Lung (tissue), 12 donors: ENCODE data around the gene FLNC. TPM values are rescaled to one million over a fixed set of nuclear protein-coding genes. Genes with fewer than 3 reads are reported as not detected.

Experiments
- ATAC-seq: fragments of 200-7000 bp; cut with Tn5 transposase; one replicate; pipeline ENCODE4 v1.9.1; 2020; ENCODE audit warnings: moderate number of reproducible peaks; ENCODE audit not compliant: insufficient read depth, low FRiP score
- DNase-seq, 3 donors: peaks; one replicate each; pipeline ENCODE4 v3.0.0-alpha.2; 2013 to 2017
- H3K27ac ChIP-seq, 2 donors: one replicate each; pipeline ENCODE4 v1.5.1; 2013; ENCODE audit warnings: mild to moderate bottlenecking in 2 of 2, moderate library complexity in 2 of 2, control low read depth in 1 of 2, inconsistent platforms in 1 of 2, low read depth in 1 of 2, low read length in 1 of 2
- H3K27me3 ChIP-seq, 3 donors: one replicate each; pipeline ENCODE4 v1.5.1; 2013; ENCODE audit warnings: low read length in 2 of 3; ENCODE audit not compliant: control insufficient read depth in 3 of 3, insufficient read depth in 3 of 3
- H3K36me3 ChIP-seq, 4 donors: one replicate each; pipeline ENCODE4 v1.5.1; 2013; ENCODE audit warnings: low read length in 4 of 4, mild to moderate bottlenecking in 1 of 4, moderate library complexity in 1 of 4; ENCODE audit not compliant: control insufficient read depth in 4 of 4, insufficient read depth in 4 of 4
- H3K4me1 ChIP-seq, 5 donors: one replicate each; pipeline ENCODE4 v1.5.1; 2013; ENCODE audit warnings: low read length in 5 of 5, mild to moderate bottlenecking in 2 of 5, moderate library complexity in 1 of 5; ENCODE audit not compliant: control insufficient read depth in 5 of 5, insufficient read depth in 5 of 5
- H3K4me3 ChIP-seq: one replicate; pipeline ENCODE4 v1.5.1; 2013; ENCODE audit warnings: mild to moderate bottlenecking, control low read depth, moderate library complexity
- H3K9ac ChIP-seq, 2 donors: one replicate each; pipeline ENCODE4 v1.5.1; 2013; ENCODE audit warnings: low read length in 2 of 2, control low read depth in 1 of 2; ENCODE audit not compliant: insufficient read depth in 1 of 2
- H3K9me3 ChIP-seq, 4 donors: one replicate each; pipeline ENCODE4 v1.5.1; 2013; ENCODE audit warnings: low read length in 3 of 4, mild to moderate bottlenecking in 1 of 4, moderate library complexity in 1 of 4; ENCODE audit not compliant: control insufficient read depth in 4 of 4, insufficient read depth in 3 of 4
- WGBS, 2 donors: extraction: QIAGEN DNeasy Blood & Tissue Kit; methylation state at CpG; one replicate each; pipeline ENCODE4 v1.1.7; 2013; 5-methylcytosine and 5-hydroxymethylcytosine counted together
- polyA plus RNA-seq, 2 donors: library from polyadenylated mRNA; stranded (reverse); fragments of 200-250 nt; gene quantifications; one replicate each; pipeline ENCODE4 v1.2.1, GENCODE V29; 2013
- total RNA-seq, 2 donors: library from RNA; depleted of rRNA in 1 of 2; stranded (reverse); fragments of >200 nt in 1 of 2; gene quantifications; one replicate each; pipeline ENCODE4 v1.2.1, GENCODE V29; 2014 to 2021
- TF ChIP-seq, protein P1 (sequence below): IDR thresholded peaks from 2 replicates; pipeline ENCODE4 v1.5.1; 2012; ENCODE audit warnings: mild to moderate bottlenecking; ENCODE audit errors: control extremely low read depth, extremely low read depth
- donor health status: control.
- donor health status: control.
- donor health status: Bipolar disorder and iron deficiency.
- donor health status: healthy.
- donor health status: DM: yes; HTN: yes; CAD: no.

The FLNC gene
- total and polyA plus RNA-seq, 4 donors = 2.0 to 24.2 (median 7.7) TPM

DNA sequence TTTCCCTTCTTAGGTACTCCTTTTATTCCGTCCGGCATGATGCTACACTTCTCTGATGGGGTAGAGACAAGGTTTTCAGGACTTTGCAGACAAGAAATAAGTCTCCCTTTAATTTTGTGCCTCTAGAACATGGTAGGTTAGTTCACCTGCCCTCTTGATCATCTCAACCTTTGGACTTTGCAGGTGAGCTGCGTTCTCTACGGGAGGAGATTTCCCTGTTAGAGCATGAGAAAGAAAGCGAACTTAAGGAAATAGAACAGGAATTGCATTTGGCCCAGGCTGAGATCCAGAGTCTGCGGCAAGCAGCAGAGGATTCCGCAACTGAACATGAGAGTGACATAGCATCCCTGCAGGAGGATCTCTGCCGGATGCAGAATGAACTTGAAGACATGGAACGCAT lies 29.2 kb upstream of the FLNC start:
- 96 to 97% methylated on average over 9 of the region's 9 CpGs for WGBS, 2 donors
- Histone ChIP-seq H3K4me3 (no peak overlapping the region), H3K9ac (no peak overlapping the region), H3K36me3 (peaks cover 0 to 4% (median 1%) of the 10 kb centered on the region in 4 donors), H3K4me1 (no peaks in the 10 kb centered on the region), H3K9me3 (no peaks in the 10 kb centered on the region), H3K27ac (no peak overlapping the region), H3K27me3 (no peaks in the 10 kb centered on the region)
- ATAC-seq (no peak), DNase-seq (no peak)
- TF ChIP-seq, protein P1, sequence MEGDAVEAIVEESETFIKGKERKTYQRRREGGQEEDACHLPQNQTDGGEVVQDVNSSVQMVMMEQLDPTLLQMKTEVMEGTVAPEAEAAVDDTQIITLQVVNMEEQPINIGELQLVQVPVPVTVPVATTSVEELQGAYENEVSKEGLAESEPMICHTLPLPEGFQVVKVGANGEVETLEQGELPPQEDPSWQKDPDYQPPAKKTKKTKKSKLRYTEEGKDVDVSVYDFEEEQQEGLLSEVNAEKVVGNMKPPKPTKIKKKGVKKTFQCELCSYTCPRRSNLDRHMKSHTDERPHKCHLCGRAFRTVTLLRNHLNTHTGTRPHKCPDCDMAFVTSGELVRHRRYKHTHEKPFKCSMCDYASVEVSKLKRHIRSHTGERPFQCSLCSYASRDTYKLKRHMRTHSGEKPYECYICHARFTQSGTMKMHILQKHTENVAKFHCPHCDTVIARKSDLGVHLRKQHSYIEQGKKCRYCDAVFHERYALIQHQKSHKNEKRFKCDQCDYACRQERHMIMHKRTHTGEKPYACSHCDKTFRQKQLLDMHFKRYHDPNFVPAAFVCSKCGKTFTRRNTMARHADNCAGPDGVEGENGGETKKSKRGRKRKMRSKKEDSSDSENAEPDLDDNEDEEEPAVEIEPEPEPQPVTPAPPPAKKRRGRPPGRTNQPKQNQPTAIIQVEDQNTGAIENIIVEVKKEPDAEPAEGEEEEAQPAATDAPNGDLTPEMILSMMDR = no peak

DNA sequence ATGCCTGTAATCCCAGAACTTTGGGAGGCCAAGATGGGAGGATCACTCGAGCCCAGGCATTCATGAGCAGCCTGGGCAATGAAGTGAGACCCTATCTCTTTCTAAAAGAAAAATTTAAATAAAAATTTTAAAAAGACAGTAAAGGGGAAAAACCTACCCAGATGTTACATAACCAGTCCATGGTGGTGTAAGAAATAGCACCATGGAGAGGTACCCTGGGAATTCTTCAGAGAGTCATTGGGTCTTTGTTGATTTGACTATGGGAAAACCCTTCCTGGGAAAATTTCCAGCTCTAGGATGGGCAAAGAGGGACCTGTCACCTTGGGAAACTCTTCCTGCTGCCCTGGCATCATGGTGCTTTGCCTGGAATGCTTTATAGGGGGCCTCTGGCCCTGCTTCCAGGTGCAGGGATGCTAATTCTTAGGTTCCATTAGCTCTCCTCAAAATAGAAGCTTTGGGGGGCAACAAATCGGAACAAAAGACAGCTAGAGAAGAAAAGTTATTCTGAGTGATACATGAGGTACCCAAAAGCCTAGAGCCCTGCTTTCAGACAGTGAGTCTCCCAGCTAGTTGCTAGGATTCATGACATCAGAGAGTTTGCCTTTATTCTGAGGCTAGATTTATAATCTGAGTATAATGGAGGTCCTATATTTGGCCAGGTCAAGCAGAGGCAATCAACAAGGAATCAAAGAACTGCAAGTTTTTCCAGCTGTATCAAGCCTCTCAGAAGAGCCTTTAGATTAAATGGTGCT lies 28.4 kb upstream of the FLNC start:
- Histone ChIP-seq H3K4me3 (no peak overlapping the region), H3K27ac (no peak overlapping the region), H3K27me3 (no peaks in the 10 kb centered on the region), H3K4me1 (no peaks in the 10 kb centered on the region), H3K36me3 (peaks cover 0 to 8% (median 1%) of the 10 kb centered on the region in 4 donors), H3K9me3 (no peaks in the 10 kb centered on the region), H3K9ac (no peak overlapping the region)
- ATAC-seq (no peak), DNase-seq (no peak)
- 74 to 93% methylated on average over 2 of the region's 2 CpGs for WGBS, 2 donors
- TF ChIP-seq, protein P1 = no peak

DNA sequence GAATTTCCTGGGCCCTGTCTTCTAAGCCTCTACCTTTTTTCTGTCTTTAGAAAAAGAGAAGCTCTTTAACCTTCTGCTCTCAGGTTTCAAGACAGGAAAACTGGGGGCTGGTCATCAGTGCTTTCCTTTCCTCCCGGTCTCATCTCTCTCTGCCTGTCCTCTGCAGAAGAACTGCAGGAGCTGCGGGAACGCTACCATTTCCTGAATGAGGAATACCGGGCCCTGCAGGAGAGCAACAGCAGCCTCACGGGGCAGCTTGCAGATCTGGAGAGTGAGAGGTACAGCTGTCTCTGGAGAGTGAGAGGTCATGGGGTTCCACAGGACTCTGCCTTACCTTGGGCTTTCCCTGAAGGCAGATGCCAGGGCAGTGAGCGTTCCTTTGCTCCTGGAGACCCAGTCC lies 25.7 kb upstream of the FLNC start:
- WGBS, 2 donors = 84 to 93% methylated on average over 6 of the region's 6 CpGs

More for the DNA sequence above, 25.7 kb upstream of the FLNC start:
- Histone ChIP-seq H3K9me3 (peaks cover 0 to 2% (median 0%) of the 10 kb centered on the region in 4 donors), H3K9ac (no peak overlapping the region), H3K4me1 (no peaks in the 10 kb centered on the region), H3K4me3 (no peak overlapping the region), H3K27me3 (no peaks in the 10 kb centered on the region), H3K36me3 (peaks cover 0 to 11% (median 4%) of the 10 kb centered on the region in 4 donors), H3K27ac (no peak overlapping the region)
- TF ChIP-seq, protein P1 = no peak
- no peak for ATAC-seq
- DNase-seq = no peak
